Measurements from ENCODE around the gene HBE1. TPM values are rescaled to one million over a fixed set of nuclear protein-coding genes. Genes with fewer than 3 reads are reported as not detected.

Gene HBE1
- total and polyA plus RNA-seq, 9 of the 15 experiments (the other 6 are each of a cell fraction or from before 2014, with no cell fraction given): 612 to 10,250 (median 2,181) TPM

- peak; percentile 75 for TF ChIP-seq HNRNPK (IDR thresholded peaks at IDR 0.05; ENCODE audit: low read depth, low read length, poor library complexity, severe bottlenecking)
- no peak for TF ChIP-seq CBX8 (IDR thresholded peaks at IDR 0.05; ENCODE audit: borderline replicate concordance, extremely low read depth, low read depth, low read length, poor library complexity, severe bottlenecking)
These were observed 37.7 kb upstream of the HBE1 start (continued) for GRCh38 chr11:5307256-5308019.

GRCh38 chr11:5304046-5304445, 34.3 kb upstream of the HBE1 start:
- in situ Hi-C loops (cut with MboI): loop anchor here (5.0 kb wide), 2 partner anchors 102 to 143 kb away; partner anchors contain the start of genes OR51I2 and OR51V1
- FAIRE-seq: no peak
- Histone ChIP-seq H3K4me2 (ENCODE audit: insufficient read depth, low read length) (no peak overlapping the region), H3K4me1 (replicated peaks in 1 of 2; ENCODE audit: control insufficient read depth in 2 of 2, insufficient read depth in 2 of 2, low read length in 2 of 2) (peaks cover 0 to 3% of the 10 kb centered on the region in 2 experiments; a peak in 2 of 5 replicates), H3K27ac (ENCODE audit: extremely low read depth, low read depth, low read length) (no peak overlapping the region), H3K79me2 (ENCODE audit: control insufficient read depth, insufficient read depth, low read length) (peaks cover 41% of the 10 kb centered on the region), H2AFZ (ENCODE audit: low read depth, low read length) (no peak overlapping the region), H3K4me3 (no peak overlapping the region), H3K9me3 (replicated peaks; ENCODE audit: control insufficient read depth, insufficient read depth, low read depth, low read length) (no peaks in the 10 kb centered on the region), H3K27me3 (ENCODE audit: control insufficient read depth in 2 of 2, insufficient read depth in 2 of 2, low read length in 2 of 2) (no peaks in the 10 kb centered on the region), H3K9ac (ENCODE audit: insufficient read depth in 1 of 2, low read depth in 2 of 2, low read length in 2 of 2) (no peak overlapping the region), H3K9me1 (ENCODE audit: control insufficient read depth, insufficient read depth, low read length) (no peaks in the 10 kb centered on the region), H4K20me1 (replicated peaks; ENCODE audit: control insufficient read depth, insufficient read depth, low read length) (no peaks in the 10 kb centered on the region), H3K36me3 (ENCODE audit: control insufficient read depth, insufficient read depth, low read length) (peaks cover 81% of the 10 kb centered on the region)
- POLR2A ChIA-PET: interaction anchor here (0.7 to 1.4 kb wide), 3 partner anchors 29 to 309 kb away, joined by 3 read pairs; no protein-coding TSS in a partner anchor
- intact Hi-C loops (cut with micrococcal nuclease): no loop called here
- no peak for ATAC-seq
- no peak for TF ChIP-seq LCOR (CRISPR knock-in tag; IDR thresholded peaks at IDR 0.05)
- no peak for TF ChIP-seq TCF3 (CRISPR knock-in tag; IDR thresholded peaks at IDR 0.05)
- TF ChIP-seq E2F8 (IDR thresholded peaks at IDR 0.05; ENCODE audit: low read depth, partially characterized antibody): no peak
- no peak for TF ChIP-seq XRCC5 (IDR thresholded peaks at IDR 0.05; ENCODE audit: low read depth, low read length)
- TF ChIP-seq ZNF511 (CRISPR knock-in tag; IDR thresholded peaks at IDR 0.05): no peak
- no peak for TF ChIP-seq NCOA4 (IDR thresholded peaks at IDR 0.05; ENCODE audit: partially characterized antibody)
- no peak for TF ChIP-seq PHB (CRISPR knock-in tag; IDR thresholded peaks at IDR 0.05)
- no peak for TF ChIP-seq ZBED1 (IDR thresholded peaks at IDR 0.05)
- no TSS peak for BruUV-seq (replicated peaks)
- WGBS (ENCODE audit: insufficient coverage, low coverage, missing lambda C conversion rate): 92% methylated on average over 1 of the region's 1 CpG
- CTCF ChIA-PET (ENCODE audit: low intra/inter-chr PET ratio): no interaction called here
- DNase-seq (ENCODE audit: extremely low read depth in 1 of 4, low spot score in 3 of 4): no peak

Measured in K562 (cell line).